Measurements from ENCODE around the gene CDC42BPA.

CDC42BPA gene

GRCh38 chr1:226989085-226989920, 329.0 kb downstream of the CDC42BPA start:
- no peak for DNase-seq

- no peak for DNase-seq
Measured at GRCh38 chr1:226988334-226988666, 330.0 kb downstream of the CDC42BPA start.

- peak; percentile 59 for DNase-seq
Measured at GRCh38 chr1:226987623-226988333, 330.5 kb downstream of the CDC42BPA start.

GRCh38 chr1:226987179-226987536, 331.1 kb downstream of the CDC42BPA start:
- DNase-seq, result peak; percentile 43

GRCh38 chr1:226986496-226987178, 331.7 kb downstream of the CDC42BPA start:
- DNase-seq, result peak; percentile 54

- DNase-seq, result peak; percentile 54
Measured at GRCh38 chr1:226985839-226986463, 332.3 kb downstream of the CDC42BPA start.

- DNase-seq, result peak; percentile 49
Measured at GRCh38 chr1:226985239-226985838, 333.0 kb downstream of the CDC42BPA start.

- DNase-seq, result peak; percentile 57
Measured at GRCh38 chr1:226984521-226985238, 333.6 kb downstream of the CDC42BPA start.

GRCh38 chr1:226983992-226984364, 334.3 kb downstream of the CDC42BPA start:
- peak; percentile 61 for DNase-seq

- peak; percentile 60 for DNase-seq
Measured at GRCh38 chr1:226983247-226983991, 334.9 kb downstream of the CDC42BPA start.

GRCh38 chr1:226982451-226983177, 335.7 kb downstream of the CDC42BPA start:
- DNase-seq, result peak; percentile 61

GRCh38 chr1:226981838-226982237, 336.5 kb downstream of the CDC42BPA start:
- DNase-seq, result no peak

GRCh38 chr1:226981386-226981817, 336.9 kb downstream of the CDC42BPA start:
- peak; percentile 53 for DNase-seq

- DNase-seq, result peak; percentile 56
Measured at GRCh38 chr1:226980565-226981385, 337.5 kb downstream of the CDC42BPA start.

- peak; percentile 59 for DNase-seq
Measured at GRCh38 chr1:226980122-226980560, 338.2 kb downstream of the CDC42BPA start.

GRCh38 chr1:226979517-226980121, 338.7 kb downstream of the CDC42BPA start:
- peak; percentile 54 for DNase-seq

- DNase-seq, result peak; percentile 49
Measured at GRCh38 chr1:226979115-226979516, 339.2 kb downstream of the CDC42BPA start.

- peak; percentile 53 for DNase-seq
Measured at GRCh38 chr1:226978432-226979114, 339.7 kb downstream of the CDC42BPA start.

Measured in activated effector memory CD4-positive, alpha-beta T cell treated with anti-CD3 and anti-CD28 coated beads, Interleukin-2, amount 50 U/mL, for 16 hours (primary cell).